Measurements from ENCODE around the gene CABP7.

The CABP7 gene

GRCh38 chr22:29702000-29702930 is 17.5 kb upstream of the CABP7 start:
- DNase-seq = no peak

- no peak for DNase-seq
Measured at GRCh38 chr22:29702931-29703501, 16.8 kb upstream of the CABP7 start.

GRCh38 chr22:29703569-29704195 is 16.1 kb upstream of the CABP7 start:
- no peak for DNase-seq

GRCh38 chr22:29704528-29705285 is 15.1 kb upstream of the CABP7 start:
- DNase-seq = no peak

GRCh38 chr22:29705651-29706050 is 14.2 kb upstream of the CABP7 start:
- DNase-seq = no peak

GRCh38 chr22:29706486-29706885 is 13.3 kb upstream of the CABP7 start:
- DNase-seq = no peak

GRCh38 chr22:29707010-29707409 is 12.8 kb upstream of the CABP7 start:
- DNase-seq = no peak

- no peak for DNase-seq
Measured at GRCh38 chr22:29707471-29707870, 12.3 kb upstream of the CABP7 start.

GRCh38 chr22:29710193-29710592 is 9.6 kb upstream of the CABP7 start:
- DNase-seq = no peak

GRCh38 chr22:29710922-29711593 is 8.7 kb upstream of the CABP7 start:
- no peak for DNase-seq

- DNase-seq = no peak
Measured at GRCh38 chr22:29712119-29712518, 7.7 kb upstream of the CABP7 start.

GRCh38 chr22:29713156-29713727 is 6.6 kb upstream of the CABP7 start:
- no peak for DNase-seq

- no peak for DNase-seq
Measured at GRCh38 chr22:29715240-29715639, 4.6 kb upstream of the CABP7 start.

GRCh38 chr22:29715705-29716104 is 4.1 kb upstream of the CABP7 start:
- DNase-seq = no peak

GRCh38 chr22:29716814-29717545 is 2.8 kb upstream of the CABP7 start:
- DNase-seq = peak; percentile 47

GRCh38 chr22:29717789-29718188 is 2.0 kb upstream of the CABP7 start:
- no peak for DNase-seq

GRCh38 chr22:29718949-29719898 is 579 bp upstream of the CABP7 start:
- no peak for DNase-seq

GRCh38 chr22:29720811-29721323 is 1.1 kb downstream of the CABP7 start:
- DNase-seq = no peak

- no peak for DNase-seq
Measured at GRCh38 chr22:29722151-29722550, 2.3 kb downstream of the CABP7 start.

GRCh38 chr22:29722587-29722986 is 2.8 kb downstream of the CABP7 start:
- DNase-seq = no peak

All from activated CD4-positive, alpha-beta T cell treated with anti-CD3 and anti-CD28 coated beads for 48 hours (primary cell).